Transverse colon (tissue), 3 donors: ENCODE results near the gene RIMBP2.

ENCODE experiments used
- POLR2A ChIP-seq: fragments of 450-650 bp; IDR thresholded peaks from one replicate; pipeline ENCODE4 v1.6.1; 2016; ENCODE audit warnings: antibody characterized with exemption, mild to moderate bottlenecking, moderate library complexity
- TF ChIP-seq, protein P1 (sequence below), 5 experiments: fragments of 200-600 bp in 3 of 5; fragments of 450-650 bp in 2 of 5; sonication (generic) in 3 of 5; IDR thresholded peaks; 1 replicate in 2 of 5; 2 replicates in 3 of 5; pipeline ENCODE4 v1.5.1; 2016 to 2017; ENCODE audit warnings: antibody characterized with exemption in 5 of 5, inconsistent platforms in 3 of 5, mild to moderate bottlenecking in 2 of 5, moderate library complexity in 1 of 5

DNA sequence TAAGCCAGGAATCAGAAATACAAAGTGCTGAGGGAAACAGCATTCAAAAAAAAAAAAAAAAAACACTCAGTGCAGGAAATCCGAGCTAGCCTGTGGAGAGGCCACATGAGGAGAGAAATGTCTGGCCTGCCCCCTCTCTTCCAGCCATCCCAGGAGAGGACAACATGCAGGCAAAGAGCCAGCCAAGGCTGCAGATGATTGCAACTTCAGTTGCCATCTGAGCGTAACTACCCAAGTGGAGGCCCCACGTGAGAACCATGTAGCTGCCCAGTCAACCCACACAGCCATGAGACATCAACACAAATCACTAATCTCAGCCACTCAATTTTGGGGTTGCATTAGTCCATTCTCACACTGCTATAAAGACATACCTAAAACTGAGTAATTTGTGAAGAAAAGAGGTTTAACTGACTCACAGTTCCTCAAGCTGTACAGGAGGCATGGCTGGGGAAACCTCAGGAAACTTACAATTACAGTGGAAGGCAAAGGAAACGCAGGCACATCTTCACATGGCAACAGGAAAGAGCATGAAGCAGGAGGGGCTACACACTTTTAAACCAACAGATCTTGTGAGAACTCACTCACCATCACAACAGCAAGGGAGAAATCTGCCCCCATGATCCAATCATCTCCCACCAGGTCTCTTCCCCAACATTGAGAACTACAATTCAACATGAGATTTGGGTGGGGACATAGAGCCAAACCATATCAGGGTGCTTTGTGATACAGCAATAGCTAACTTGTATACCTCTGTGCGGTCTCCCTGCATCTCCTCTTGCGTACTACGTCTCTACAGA, 217.3 kb downstream of the RIMBP2 start:
- TF ChIP-seq, protein P1, sequence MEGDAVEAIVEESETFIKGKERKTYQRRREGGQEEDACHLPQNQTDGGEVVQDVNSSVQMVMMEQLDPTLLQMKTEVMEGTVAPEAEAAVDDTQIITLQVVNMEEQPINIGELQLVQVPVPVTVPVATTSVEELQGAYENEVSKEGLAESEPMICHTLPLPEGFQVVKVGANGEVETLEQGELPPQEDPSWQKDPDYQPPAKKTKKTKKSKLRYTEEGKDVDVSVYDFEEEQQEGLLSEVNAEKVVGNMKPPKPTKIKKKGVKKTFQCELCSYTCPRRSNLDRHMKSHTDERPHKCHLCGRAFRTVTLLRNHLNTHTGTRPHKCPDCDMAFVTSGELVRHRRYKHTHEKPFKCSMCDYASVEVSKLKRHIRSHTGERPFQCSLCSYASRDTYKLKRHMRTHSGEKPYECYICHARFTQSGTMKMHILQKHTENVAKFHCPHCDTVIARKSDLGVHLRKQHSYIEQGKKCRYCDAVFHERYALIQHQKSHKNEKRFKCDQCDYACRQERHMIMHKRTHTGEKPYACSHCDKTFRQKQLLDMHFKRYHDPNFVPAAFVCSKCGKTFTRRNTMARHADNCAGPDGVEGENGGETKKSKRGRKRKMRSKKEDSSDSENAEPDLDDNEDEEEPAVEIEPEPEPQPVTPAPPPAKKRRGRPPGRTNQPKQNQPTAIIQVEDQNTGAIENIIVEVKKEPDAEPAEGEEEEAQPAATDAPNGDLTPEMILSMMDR (IDR thresholded peaks at IDR 0.05): no peak
- TF ChIP-seq POLR2A: no peak
